ENCODE measurements around the gene INSYN1. TPM values are rescaled to one million over a fixed set of nuclear protein-coding genes. Genes with fewer than 3 reads are reported as not detected.
"Not testable (repeated sequence)": the region's sequence is repeated elsewhere in the genome, so short reads cannot be mapped to it uniquely, and the experiment has no call there.

INSYN1 gene
- total RNA-seq = not detected in 2 replicates

GRCh38 chr15:73753250-73754130 lies at the start of gene INSYN1:
TSS of gene INSYN1 (minus strand) at chr15:73753351. CDS start at chr15:73751130, 2,221 bp downstream.
- intact Hi-C loops (cut with micrococcal nuclease) = no loop called here

DNA sequence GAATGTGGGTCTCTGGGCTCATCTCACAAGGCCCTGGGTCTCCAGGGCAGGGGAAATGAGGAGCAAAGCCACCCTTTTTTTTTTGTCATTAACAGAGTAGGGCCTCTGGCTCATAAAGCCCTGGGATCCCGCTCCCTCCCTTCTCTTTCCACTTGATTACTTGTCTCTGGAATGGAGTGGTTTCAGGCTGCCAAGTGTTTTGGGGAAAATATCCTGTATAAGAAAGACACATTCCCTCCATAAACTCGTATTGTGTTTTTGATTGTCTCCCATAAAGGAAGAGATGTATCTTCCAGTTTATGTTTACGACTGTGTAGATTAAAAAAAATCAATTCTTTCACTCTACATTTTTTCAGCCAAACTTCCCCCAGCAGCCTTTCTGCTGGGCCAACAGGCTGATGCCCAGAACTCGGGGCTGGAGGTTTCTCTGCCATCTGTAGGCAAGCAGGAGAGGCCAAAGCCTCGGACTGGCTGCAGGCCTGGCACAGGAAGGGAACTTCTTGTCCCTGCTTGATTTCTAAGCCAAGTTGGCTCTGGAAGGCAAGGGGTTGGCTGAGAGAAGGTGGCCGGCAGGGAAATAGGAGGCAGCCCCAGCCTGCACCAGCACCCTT lies 49.4 kb upstream of the INSYN1 start:
- intact Hi-C loops (cut with micrococcal nuclease) = no loop called here

DNA sequence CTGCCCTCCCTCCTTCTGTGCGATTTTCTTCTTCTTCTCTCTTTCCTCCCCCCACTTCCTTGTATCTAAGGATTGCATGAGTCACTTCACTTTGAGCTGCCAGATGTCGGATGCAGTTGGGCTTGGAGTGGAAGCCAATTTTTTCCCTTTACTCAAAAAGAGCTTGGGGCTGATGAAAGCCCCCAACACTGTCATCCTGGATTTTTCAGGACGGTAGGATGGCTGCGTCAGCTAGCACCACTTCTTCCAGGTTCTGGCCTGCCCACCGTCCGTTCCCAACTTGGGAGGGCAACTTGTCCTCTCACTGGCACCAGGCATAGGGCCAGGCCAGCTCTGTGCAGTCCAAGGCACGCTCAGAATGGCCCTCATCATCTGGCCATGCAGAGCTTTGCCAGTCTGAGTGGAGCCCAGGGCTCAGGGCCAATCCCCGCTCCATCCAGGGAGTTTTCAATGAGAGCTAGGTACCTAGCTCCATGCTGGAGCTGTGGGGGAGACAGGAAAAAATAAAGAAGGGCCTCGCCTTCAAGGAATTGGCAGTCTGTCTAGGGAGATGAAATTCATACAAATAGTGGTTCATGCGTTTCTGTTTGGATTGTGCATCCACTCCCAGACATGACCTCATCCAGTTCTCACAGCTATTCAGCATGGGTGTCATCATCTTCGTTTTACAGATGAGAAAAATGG lies 47.7 kb upstream of the INSYN1 start:
- intact Hi-C loops (cut with micrococcal nuclease) = no loop called here

DNA sequence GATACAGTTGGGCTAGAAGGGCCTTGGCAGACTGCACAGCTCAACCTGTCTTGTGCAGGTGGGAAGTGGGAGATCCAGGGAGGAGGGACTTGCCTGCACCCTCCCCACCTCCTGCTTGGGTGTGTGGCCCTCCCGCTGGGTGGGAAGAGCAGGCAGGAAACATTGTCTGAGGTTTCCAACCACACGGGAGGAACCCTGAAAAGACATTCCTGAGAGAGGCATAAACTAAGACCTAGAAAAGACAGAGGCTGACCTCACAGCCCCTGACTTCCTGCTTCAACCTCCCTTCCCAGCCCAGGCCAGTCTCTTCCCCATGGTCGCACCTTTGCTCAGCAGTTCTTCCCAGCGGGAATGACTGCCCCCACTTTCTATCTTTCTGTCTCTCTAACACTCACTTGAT lies 46.3 kb upstream of the INSYN1 start:
- intact Hi-C loops (cut with micrococcal nuclease) = no loop called here

- intact Hi-C loops (cut with micrococcal nuclease) = no loop called here
Measured at GRCh38 chr15:73797366-73798158, 44.4 kb upstream of the INSYN1 start.

DNA sequence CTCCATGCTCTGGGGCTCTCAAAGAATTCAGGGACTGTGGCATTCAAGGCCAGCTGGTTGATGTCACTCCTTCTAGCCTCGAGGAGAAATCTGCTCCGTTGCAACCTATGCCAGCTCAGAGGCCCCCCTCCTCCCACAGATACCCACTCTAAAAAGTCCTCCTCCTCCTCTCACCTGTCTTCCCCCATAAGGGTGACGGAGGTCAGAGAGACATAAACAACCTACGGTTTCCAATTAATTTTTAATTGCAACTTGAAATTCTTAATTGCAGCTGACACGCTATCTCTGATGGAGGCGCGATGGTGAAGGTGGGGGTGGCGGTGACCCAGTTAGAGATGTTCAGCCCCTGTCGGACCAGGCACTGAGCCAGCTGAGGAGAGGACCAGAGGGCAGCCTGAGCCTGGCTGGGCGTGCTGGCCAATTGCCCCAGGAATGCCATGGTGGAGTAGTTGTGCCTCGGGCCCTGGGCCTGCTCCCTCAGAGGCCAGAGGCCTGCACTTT lies 43.2 kb upstream of the INSYN1 start:
- intact Hi-C loops (cut with micrococcal nuclease) = no loop called here

- intact Hi-C loops (cut with micrococcal nuclease) = no loop called here
Measured at GRCh38 chr15:73794443-73795133, 41.4 kb upstream of the INSYN1 start.

DNA sequence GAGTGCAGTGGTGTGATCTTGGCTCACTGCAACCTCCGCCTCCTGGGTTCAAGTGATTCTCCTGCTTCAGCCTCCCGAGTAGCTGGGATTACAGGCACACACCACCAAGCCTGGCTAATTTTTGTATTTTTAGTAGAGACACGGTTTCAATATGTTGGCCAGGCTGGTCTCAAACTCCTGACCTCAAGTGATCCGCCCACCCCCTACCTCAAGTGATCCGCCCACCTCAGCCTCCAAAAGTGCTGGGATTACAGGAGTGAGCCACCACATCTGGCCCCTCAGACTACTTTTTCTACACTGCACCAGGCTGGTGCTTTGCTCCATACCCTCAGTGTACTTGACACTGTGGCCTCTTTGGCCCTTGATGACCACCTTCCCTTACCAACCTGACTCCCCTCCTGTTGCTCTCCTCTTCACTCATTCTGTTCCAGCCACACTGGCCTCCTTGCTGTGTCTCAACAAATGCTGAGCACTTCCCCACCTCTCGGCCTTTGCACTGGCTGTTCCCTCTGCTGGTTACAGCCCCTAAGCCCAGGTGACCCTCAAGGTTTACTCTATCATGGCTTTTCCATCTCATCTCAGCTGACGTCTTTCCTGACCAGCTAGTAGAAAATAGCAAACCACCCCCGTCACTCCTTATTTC lies 39.9 kb upstream of the INSYN1 start:
- intact Hi-C loops (cut with micrococcal nuclease) = not testable (repeated sequence)

- intact Hi-C loops (cut with micrococcal nuclease) = no loop called here
Measured at GRCh38 chr15:73792415-73792814, 39.3 kb upstream of the INSYN1 start.

- intact Hi-C loops (cut with micrococcal nuclease) = no loop called here
Measured at GRCh38 chr15:73789521-73790240, 36.5 kb upstream of the INSYN1 start.

DNA sequence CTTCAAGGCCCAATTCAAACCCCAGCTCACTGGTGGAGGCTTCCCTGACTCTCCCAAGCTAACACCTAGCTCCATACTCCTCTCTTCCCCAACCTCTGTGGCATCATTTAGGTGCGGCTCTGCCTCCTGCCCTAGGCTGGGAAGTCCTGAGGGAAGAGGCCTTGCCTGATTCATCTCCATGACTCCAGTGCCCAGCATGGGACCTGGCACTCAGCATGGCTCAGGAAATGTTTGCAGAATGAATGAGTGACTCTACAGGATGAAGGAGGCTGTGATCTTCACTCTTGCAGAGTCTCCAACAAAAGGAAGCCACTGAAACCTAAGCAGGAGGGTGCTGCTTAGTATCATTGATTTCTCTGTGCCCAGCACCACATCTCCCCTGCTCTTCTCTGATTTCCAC lies 34.5 kb upstream of the INSYN1 start:
- intact Hi-C loops (cut with micrococcal nuclease) = no loop called here

DNA sequence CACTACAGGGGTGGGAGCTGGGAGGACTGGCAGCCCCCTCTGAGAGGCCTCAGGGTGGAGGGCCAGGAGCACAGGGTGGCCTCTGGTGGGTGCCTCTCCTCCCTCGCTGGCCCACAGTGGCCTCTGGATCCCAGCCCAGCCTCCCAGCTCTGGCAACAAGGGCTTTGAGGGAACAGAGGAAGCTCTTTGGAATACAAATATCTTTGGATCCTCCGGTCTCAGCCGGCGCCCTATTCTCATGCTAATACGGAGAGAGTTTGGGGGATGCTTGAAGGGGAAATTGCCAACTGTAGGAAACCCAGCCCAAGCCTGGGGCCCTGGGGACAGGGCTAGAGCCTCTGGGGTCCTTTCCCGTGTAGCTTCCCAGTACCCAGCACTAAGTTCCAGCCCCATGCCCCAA lies 33.4 kb upstream of the INSYN1 start:
- intact Hi-C loops (cut with micrococcal nuclease) = no loop called here

- intact Hi-C loops (cut with micrococcal nuclease) = not testable (repeated sequence)
Measured at GRCh38 chr15:73785256-73786014, 32.3 kb upstream of the INSYN1 start.

GRCh38 chr15:73784291-73784690 lies 31.1 kb upstream of the INSYN1 start:
- intact Hi-C loops (cut with micrococcal nuclease) = no loop called here

GRCh38 chr15:73782344-73782959 lies 29.3 kb upstream of the INSYN1 start:
- intact Hi-C loops (cut with micrococcal nuclease) = no loop called here

GRCh38 chr15:73781038-73781925 lies 28.1 kb upstream of the INSYN1 start:
- intact Hi-C loops (cut with micrococcal nuclease) = no loop called here

DNA sequence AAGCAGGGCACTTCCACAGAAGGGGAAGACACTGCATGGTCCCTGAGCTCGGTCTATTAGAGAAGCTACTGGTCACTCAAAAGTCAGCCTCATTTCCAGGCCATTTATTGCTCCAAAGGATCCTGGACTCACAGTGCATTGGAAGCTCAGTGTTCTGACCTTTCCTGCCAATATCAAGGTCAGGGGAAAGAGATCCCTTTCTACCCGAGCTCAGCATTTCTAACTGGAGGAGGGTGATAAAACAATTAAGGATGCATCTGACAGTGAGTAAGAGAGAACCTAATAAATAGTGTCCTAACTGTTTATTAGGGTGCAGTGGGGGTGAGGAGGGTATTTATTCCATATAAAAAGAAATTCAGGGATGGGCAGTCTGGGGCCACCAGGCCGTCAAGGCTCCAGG lies 26.8 kb upstream of the INSYN1 start:
- intact Hi-C loops (cut with micrococcal nuclease) = no loop called here
